Esophagus squamous epithelium (tissue), 4 donors: ENCODE results near the gene FTSJ1.

ENCODE experiments used
- POLR2A ChIP-seq, 4 donors: fragments of 450-650 bp; IDR thresholded peaks; one replicate each; pipeline ENCODE4 v1.6.1; 2017; ENCODE audit warnings: antibody characterized with exemption in 4 of 4, mild to moderate bottlenecking in 4 of 4, moderate library complexity in 3 of 4
- TF ChIP-seq, protein P1 (sequence below), 6 experiments: fragments of 450-650 bp in 4 of 6; fragments of 200-600 bp in 2 of 6; sonication (generic) in 2 of 6; IDR thresholded peaks; one replicate each; pipeline ENCODE4 v1.5.1; 2016 to 2019; ENCODE audit warnings: antibody characterized with exemption in 6 of 6, mild to moderate bottlenecking in 4 of 6, moderate library complexity in 4 of 6

DNA sequence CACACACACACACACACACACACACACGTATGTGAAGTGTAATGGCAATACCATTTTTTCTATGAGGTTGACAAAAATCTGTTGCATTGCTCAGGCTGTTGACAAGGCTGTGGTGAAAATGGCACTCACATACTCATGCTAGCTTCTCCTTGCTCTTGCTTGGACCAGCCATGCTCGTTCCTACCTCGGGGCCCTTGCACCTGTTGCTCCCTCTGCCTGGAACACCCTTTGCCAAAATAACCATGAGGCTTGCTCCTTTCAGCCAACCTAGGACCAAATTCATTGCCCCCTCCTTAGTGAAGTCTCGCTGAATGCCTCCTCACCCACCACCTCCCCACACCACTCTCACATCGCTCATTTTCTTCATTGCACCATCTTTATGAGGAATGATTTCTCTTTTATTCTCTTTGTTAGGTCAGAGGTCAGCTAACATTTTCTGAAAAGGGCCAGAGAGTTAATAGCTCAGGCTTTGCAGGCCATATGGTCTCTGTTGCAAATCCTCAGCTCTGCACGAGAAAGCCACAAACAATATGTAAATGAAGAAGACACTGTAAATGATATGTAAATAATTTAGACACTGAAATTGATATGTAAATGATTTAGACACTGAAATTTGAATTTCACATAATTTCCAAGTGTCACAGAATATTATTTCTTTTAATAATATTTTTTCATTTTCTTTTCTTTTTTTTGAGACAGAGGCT lies 19.2 kb upstream of the FTSJ1 start:
- TF ChIP-seq, protein P1, sequence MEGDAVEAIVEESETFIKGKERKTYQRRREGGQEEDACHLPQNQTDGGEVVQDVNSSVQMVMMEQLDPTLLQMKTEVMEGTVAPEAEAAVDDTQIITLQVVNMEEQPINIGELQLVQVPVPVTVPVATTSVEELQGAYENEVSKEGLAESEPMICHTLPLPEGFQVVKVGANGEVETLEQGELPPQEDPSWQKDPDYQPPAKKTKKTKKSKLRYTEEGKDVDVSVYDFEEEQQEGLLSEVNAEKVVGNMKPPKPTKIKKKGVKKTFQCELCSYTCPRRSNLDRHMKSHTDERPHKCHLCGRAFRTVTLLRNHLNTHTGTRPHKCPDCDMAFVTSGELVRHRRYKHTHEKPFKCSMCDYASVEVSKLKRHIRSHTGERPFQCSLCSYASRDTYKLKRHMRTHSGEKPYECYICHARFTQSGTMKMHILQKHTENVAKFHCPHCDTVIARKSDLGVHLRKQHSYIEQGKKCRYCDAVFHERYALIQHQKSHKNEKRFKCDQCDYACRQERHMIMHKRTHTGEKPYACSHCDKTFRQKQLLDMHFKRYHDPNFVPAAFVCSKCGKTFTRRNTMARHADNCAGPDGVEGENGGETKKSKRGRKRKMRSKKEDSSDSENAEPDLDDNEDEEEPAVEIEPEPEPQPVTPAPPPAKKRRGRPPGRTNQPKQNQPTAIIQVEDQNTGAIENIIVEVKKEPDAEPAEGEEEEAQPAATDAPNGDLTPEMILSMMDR (IDR thresholded peaks at IDR 0.05): no peak
- TF ChIP-seq POLR2A (IDR thresholded peaks at IDR 0.05): no peak
